Hepatocyte (in vitro differentiated cells): ENCODE data around the gene VAMP4.

ENCODE experiments used
- CTCF ChIP-seq: fragments of 200-600 bp; sonication (generic); IDR thresholded peaks from 2 replicates; pipeline ENCODE4 v1.5.1; 2016; ENCODE audit warnings: antibody characterized with exemption, mild to moderate bottlenecking; ENCODE audit not compliant: poor library complexity
- EZH2 ChIP-seq: fragments of 200-600 bp; sonication (generic); IDR thresholded peaks from 2 replicates; pipeline ENCODE4 v1.6.1; 2016; ENCODE audit warnings: antibody characterized with exemption, mild to moderate bottlenecking, borderline replicate concordance

DNA sequence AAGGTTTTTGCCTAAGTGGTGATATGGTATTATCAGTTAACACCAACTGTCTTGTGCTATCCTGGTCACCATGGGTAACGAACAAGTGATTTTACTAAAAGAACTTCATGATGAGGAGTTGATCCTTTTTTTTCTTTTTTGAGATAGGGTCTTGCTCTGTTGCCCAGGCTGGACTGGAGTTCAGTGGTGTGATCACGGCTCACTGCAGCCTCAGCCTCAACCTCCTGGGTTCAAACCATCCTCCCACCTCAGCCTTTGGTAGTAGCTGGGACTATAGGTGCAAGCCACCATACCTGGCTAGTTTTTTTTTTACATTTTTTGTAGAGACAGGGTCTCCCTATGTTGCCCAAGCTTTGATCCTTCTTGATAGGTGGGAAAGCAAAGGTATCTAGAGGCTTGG, 44.7 kb upstream of the VAMP4 start:
- TF ChIP-seq CTCF, result no peak
- TF ChIP-seq EZH2, result no peak
